Activated CD4-positive, alpha-beta T cell treated with anti-CD3 and anti-CD28 coated beads for 1 hour (primary cell): ENCODE measurements around the gene LRP8.

ENCODE experiments used
- DNase-seq: peaks from one replicate; pipeline ENCODE4 v3.0.0-alpha.2; 2020

LRP8 gene

DNA sequence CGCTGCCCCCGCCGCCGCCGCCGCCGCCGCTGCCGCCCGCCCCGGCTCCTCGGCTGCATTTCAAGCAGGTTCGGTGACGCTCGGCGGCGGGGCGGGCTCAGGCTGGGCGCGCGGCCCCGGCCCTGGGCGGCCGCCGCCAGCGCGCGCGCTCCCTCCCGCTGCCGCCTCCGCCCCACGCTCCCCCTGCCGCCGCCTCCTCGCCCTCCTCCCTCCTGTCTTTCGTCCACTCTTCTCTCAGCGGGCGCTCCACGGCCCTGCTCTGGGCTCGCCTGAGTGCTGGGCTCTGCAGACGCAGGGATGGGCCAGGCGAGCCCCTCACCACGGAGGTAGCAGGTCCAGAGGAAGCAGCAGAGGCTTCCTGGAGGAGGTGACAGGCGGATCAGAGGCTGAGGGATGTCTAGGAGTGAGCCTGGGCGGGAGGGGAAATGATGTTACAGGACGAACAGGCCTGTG is at the start of gene LRP8:
TSS of gene LRP8 (minus strand) at position 62 of the 453 bp plus-strand sequence. CDS start 158 bp downstream, outside the sequence.
- DNase-seq = peak; percentile 64

DNA sequence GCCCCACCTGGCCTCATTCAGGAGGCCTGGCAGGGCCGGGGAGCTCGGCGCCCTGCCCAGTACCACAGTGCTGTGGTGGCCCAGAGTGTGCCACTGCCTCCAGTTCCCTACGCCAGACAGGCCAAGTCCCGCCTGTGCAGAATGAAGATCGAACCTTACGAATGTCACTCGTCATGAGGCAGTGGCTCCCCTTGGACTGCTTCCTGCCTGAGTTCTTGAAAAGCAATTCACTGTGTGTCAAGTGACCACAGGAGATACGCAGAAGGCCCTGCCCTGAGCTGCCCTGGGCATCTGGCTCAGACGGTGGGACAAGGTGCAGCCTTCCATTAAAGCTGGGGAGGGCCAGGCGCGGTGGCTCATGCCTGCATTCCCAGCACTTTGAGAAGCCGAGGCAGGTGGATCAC is 49.6 kb upstream of the LRP8 start:
- DNase-seq = no peak

DNA sequence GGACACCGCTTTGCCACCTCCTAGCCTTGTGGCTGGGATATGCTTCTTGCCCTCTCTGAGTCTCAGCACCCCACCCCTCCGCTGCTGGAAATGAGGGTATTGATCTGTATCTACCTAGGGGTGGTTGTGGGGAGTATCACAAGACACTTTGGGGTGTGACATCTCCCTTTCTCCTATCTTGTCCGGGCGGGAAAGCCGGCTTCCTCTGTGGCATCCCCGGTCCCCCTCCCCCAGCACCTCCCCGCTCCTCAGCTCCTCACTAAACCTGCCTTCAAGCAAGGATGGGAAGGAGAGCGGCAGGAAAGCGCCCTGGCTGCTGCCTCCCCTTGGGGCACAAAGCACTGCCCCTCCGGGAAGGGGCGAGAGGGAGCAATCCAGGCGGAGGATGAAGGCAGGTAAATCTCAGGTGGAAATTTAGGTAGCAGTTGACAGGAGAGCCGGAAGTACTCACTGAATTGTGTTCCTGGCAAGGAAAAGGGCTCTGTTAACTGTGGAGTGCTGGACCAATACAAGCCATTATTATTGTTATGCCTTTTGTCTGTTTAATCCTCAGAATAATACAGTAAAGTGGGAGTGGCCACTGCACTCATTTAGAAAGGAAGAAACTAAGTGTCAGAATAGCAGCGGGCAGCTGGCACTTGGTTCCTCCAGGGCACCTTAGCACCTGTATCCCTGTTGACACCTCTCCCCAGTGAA is 49.0 kb upstream of the LRP8 start:
- DNase-seq = no peak

DNA sequence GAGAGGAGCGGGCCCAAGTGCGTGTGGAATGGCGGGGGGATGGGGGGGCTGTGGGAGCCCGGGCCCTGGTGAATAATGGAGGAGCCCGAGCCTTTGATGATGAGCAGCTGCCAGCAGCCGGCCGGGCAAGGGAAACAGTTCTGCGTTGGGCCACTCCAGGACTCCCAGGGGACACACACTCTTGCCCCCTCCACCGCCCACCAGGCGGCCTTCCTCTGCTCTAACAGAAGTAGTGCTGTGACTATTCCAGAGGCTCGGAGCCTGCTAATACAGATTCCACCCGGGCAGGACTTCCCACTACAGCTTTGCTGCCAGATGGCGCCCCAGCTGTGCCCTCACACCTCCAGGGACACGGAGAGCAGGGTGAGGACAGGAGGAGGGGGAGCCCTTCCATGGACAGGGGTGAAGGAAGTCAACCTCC is 48.2 kb upstream of the LRP8 start:
- DNase-seq = no peak

DNA sequence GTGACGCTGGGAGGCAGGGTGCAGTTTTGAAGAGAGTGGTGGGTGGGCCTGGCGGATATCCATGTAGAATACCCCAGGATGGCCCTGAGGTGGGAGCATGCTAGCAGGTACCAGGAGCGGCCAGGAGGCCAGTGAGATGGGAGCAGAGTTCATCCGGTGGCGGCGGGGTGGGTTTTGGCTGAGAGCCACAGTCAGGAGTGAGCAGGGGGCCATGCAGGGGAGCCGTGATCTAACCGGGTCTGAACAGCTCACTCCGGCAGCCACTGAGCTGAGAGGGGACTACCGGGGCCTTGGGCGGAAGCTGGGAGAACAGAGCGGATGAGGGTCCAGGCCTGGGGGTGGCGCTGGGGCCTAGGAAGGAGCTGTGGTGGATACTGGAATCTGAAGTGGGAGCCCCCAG is 47.6 kb upstream of the LRP8 start:
- no peak for DNase-seq

- no peak for DNase-seq
These were observed 45.4 kb upstream of the LRP8 start for GRCh38 chr1:53373246-53373645.

GRCh38 chr1:53372501-53372951 is 44.7 kb upstream of the LRP8 start:
- no peak for DNase-seq

DNA sequence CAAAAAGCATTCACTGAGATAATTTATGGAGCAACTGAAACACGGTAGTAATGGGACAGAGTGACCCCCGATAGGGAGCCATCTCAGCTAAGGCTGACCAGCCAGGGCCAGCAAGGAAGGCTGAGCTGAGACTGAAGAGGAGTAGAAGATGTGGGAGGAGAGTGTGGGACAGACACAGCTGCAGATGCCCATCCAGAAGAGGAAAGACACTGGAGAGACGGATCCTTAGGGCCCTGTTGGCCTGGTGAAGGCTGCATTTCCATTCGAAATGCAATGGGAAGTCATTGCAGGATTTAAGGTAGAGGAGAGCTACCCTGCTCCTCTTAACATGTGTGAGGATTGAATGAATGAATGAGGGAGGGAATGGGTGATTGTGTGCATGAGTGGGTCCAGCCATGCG is 44.0 kb upstream of the LRP8 start:
- DNase-seq = no peak

GRCh38 chr1:53371121-53371666 is 43.3 kb upstream of the LRP8 start:
- DNase-seq = no peak

DNA sequence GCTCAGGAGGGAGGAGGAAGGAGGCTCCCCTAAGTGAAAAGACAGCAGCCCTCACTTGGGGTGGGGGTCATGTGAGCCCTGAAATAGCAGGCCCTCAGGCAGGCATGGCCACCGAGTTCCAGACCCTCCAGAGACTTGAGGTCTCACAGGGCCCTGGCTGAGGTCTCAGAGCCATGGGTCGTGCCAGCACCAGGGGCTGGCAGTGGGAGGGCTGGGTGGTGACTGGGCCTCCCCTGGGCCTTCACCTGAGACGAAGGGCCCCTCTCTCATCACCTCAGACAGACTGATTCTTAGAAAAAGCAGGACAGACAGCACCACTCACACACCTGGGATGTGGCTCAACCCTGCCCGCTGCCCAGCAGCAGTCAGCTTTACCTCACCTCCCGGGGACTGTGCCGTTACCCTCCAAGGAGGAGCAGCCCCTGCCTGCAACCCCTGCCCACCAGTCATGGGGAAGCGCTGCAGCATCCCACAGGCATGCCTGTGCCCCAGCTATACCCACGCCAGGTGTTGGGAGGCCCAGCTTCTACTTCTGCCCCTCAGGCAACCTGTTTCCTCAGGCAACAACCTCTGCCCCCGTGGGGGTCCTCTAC is 42.6 kb upstream of the LRP8 start:
- no peak for DNase-seq

GRCh38 chr1:53369761-53370160 is 41.9 kb upstream of the LRP8 start:
- no peak for DNase-seq

GRCh38 chr1:53369034-53369750 is 41.3 kb upstream of the LRP8 start:
- DNase-seq = no peak

- DNase-seq = no peak
These were observed 40.6 kb upstream of the LRP8 start for GRCh38 chr1:53368314-53369033.

- DNase-seq = no peak
These were observed 39.8 kb upstream of the LRP8 start for GRCh38 chr1:53367503-53368313.

DNA sequence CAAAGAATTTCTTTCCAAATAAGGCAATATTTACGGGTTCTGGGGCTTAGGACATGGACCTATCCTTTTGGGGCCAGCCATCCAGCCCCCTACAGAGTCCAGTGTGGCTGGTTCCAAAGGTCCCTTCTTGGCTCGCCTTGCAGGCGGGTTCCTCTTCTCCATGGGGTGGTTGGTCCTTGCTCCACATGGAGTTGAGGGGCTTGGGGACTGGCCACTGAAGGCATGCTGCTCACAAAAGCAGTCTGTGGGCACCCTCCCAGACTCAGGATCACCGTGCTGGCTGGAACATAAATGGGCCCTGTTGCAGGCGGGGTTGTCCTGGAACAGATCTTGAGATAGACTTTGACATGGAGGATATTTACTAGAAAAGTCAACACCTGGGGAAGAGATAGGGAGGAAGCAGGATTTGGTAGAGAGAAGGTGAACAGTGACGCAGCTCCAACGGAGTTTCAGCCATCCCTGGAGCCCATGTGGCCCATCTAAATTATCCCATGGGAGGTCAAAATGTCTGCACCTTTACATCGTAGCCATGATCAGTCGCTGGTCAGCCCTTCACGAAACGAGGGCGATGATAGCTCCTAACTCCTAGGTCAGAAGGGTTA is 39.1 kb upstream of the LRP8 start:
- DNase-seq = no peak

DNA sequence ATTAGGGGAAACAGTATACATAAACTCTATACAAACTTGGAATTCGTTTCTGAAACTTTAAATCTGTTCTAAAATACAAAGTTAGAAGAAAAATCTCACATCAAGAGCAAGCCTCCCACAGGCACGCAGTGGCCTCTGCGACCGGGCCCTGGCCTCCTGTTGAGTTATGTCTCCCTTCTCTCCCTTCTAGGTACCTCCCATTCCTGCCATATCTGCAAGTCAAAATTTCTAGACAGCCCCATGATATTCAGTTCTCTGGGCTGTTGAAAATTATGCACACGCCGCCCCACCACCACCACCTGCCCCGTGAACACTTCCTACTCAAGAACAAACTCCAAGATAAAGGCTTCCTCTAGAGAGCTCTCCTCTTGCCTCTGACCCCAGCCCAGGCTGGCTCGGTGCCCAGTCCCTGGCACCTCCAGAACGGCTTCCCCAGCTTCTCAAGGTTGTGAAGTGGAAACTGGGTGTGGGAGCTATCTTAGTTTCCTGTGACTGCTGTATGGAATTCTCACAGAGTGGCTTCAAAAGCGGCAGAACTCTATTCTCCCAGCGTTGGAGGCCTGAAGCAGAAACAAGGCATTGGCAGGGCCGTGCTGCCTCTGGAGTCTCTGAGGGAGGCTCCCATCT is 37.7 kb upstream of the LRP8 start:
- DNase-seq = no peak

DNA sequence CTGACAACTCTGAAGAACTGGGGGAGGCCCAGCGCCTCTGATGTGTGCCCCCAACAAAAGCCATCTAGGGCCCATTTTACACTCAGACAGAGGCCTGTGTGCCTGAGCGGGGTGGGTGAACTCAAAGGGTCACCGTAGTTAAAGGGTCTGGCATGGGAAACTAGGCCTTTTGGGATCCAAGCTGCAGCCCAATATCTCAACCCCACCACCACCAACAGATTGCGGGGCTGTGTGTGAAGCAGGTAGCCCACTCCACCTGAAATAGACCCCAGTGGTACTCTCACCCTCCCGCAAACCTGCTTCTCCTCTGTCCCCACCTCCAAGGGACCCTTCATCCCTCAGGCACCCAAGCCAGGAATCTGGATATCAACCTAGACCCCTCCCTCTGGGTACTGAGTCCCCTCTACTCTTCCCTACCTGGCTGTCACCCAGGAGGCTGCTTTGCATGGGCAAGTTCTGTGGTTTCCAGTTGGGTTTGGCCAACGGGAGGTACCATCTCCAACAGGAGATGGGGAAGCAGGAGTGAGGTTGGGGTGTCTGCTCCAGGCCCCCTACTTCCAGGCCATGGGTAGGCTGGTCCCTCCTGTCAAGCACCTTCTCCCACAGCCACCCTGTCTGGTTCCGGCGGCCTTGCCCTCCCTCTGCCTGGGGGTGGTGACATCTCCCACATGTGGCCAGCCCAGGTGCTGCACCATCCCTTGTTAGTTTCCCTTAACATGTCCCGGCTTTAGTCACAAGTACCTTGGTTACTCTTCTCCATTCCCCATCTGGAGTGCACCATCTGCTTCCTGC is 35.2 kb upstream of the LRP8 start:
- no peak for DNase-seq

- DNase-seq = no peak
These were observed 34.4 kb upstream of the LRP8 start for GRCh38 chr1:53362270-53362669.

GRCh38 chr1:53361541-53361961 is 33.7 kb upstream of the LRP8 start:
- DNase-seq = no peak

DNA sequence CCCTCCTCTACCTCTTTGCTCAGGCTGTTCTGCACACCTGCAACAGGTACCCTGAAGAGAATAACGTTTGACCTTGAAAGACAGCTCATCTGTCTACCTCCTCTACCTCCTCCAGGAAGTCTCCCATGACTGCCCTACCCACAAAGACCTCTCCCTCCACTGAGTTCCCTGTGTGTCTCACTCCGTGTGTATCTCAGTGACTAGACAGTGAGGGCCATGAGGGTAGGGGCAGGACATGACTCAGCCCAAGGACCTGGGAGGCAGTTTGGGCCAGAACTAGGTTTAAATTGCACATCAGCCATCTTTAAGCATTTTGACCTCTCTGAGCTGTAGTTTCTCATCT is 32.0 kb upstream of the LRP8 start:
- no peak for DNase-seq
